HCT116 (cell line): Measurements from ENCODE around the gene ARIH2. TPM values are rescaled to one million over a fixed set of nuclear protein-coding genes. Genes with fewer than 3 reads are reported as not detected.

ENCODE experiments used
- ATAC-seq: fragments of 200-7000 bp; cut with Tn5 transposase; 2 replicates; pipeline ENCODE4 v1.9.1; 2020; ENCODE audit warnings: mild to moderate bottlenecking, moderate library complexity
- BruUV-seq: library from RNA; stranded (reverse); fragments of 400-500 nt; replicated peaks from 2 replicates; lab custom pipeline; 2021; lab: Mats Ljungman, UMichigan
- CTCF ChIA-PET: fragments of 300-600 bp; sonication (Branson Sonifier 250); formaldehyde crosslinking; loops from one replicate; lab custom pipeline; 2021; ENCODE audit warnings: antibody characterized with exemption; lab: Charles Lee
- POLR2A ChIA-PET: fragments of 300-600, 350-600 bp; sonication (Branson Sonifier 250); formaldehyde crosslinking; loops from one replicate; lab custom pipeline; 2021; ENCODE audit warnings: antibody characterized with exemption; lab: Charles Lee
- RAD21 ChIA-PET, 2 experiments: fragments of 300-600 bp; sonication (Branson Sonifier 250); formaldehyde crosslinking; loops; one replicate each; lab custom pipeline; 2023; ENCODE audit warnings: low total read pairs in 2 of 2; ENCODE audit not compliant: uncharacterized antibody in 2 of 2, unreplicated experiment in 2 of 2, low non-redundant PET in 1 of 2; lab: Charles Lee
- DNase-seq: peaks from one replicate; pipeline ENCODE4 v3.0.0-alpha.2; 2010; ENCODE audit warnings: low read depth, low spot score
- H2AFZ ChIP-seq: fragments of 200-600 bp; shearing (Covaris generic), sonication (generic); 2 replicates; pipeline ENCODE4 v1.6.1; 2017; ENCODE audit warnings: low read depth, mixed run types, mixed read lengths, antibody characterized with exemption, low read length; ENCODE audit not compliant: poor library complexity, severe bottlenecking
- H3K27ac ChIP-seq: 2 replicates; pipeline ENCODE4 v1.5.1; 2012; ENCODE audit warnings: low read depth, low read length
- H3K27me3 ChIP-seq: fragments of 200-600 bp; sonication (generic); 2 replicates; pipeline ENCODE4 v1.6.1; 2016; ENCODE audit warnings: mixed run types, low read length, mixed read lengths; ENCODE audit not compliant: insufficient read depth
- H3K36me3 ChIP-seq, 2 experiments: fragments of 200-500 bp in 1 of 2; fragments of 200-600 bp in 1 of 2; sonication (Bioruptor generic) in 1 of 2; sonication (generic) in 1 of 2; 2 replicates each; pipeline versions ENCODE4 v1.5.1 to v1.6.1; 2014 to 2016; ENCODE audit warnings: low read length in 2 of 2, inconsistent platforms in 1 of 2, mixed read lengths in 1 of 2, mixed run types in 1 of 2; ENCODE audit not compliant: insufficient read depth in 2 of 2, control insufficient read depth in 1 of 2
- H3K4me1 ChIP-seq, 2 experiments: fragments of 200-600 bp in 1 of 2; sonication (generic) in 1 of 2; 2 replicates each; pipeline versions ENCODE4 v1.5.1 to v1.6.1; 2012 to 2017; ENCODE audit warnings: low read length in 2 of 2, inconsistent platforms in 1 of 2, mild to moderate bottlenecking in 1 of 2, mixed read lengths in 1 of 2, mixed run types in 1 of 2, moderate library complexity in 1 of 2; ENCODE audit not compliant: insufficient read depth in 2 of 2, control insufficient read depth in 1 of 2
- H3K4me2 ChIP-seq: fragments of 200-600 bp; sonication (generic); 2 replicates; pipeline ENCODE4 v1.6.1; 2017; ENCODE audit warnings: mixed run types, low read length, mixed read lengths
- H3K4me3 ChIP-seq, 2 experiments: fragments of 200-600 bp in 1 of 2; sonication (generic) in 1 of 2; replicated peaks in 1 of 2; 2 replicates each; pipeline ENCODE4 v1.5.1; 2011 to 2016; ENCODE audit warnings: low read length in 2 of 2, control low read depth in 1 of 2, low read depth in 1 of 2, mild to moderate bottlenecking in 1 of 2, mixed read lengths in 1 of 2, mixed run types in 1 of 2
- H3K79me2 ChIP-seq: fragments of 200-600 bp; sonication (generic); 2 replicates; pipeline ENCODE4 v1.6.1; 2017; ENCODE audit warnings: mild to moderate bottlenecking, mixed run types, low read length, moderate library complexity, mixed read lengths; ENCODE audit not compliant: insufficient read depth
- H3K9ac ChIP-seq: fragments of 200-600 bp; sonication (generic); 2 replicates; pipeline ENCODE4 v1.6.1; 2016; ENCODE audit warnings: low read length, mixed read lengths
- H3K9me2 ChIP-seq: fragments of 200-600 bp; sonication (generic), shearing (Covaris generic); 2 replicates; pipeline ENCODE4 v1.6.1; 2017; ENCODE audit warnings: mixed run types, mild to moderate bottlenecking, moderate library complexity; ENCODE audit not compliant: insufficient read depth
- H3K9me3 ChIP-seq, 2 experiments: fragments of 200-500 bp in 1 of 2; fragments of 200-600 bp in 1 of 2; sonication (Bioruptor generic) in 1 of 2; sonication (generic) in 1 of 2; 2 replicates each; pipeline ENCODE4 v1.6.1; 2014 to 2017; ENCODE audit warnings: low read length in 2 of 2, mixed read lengths in 2 of 2, inconsistent platforms in 1 of 2, low read depth in 1 of 2, mild to moderate bottlenecking in 1 of 2, mixed run types in 1 of 2, moderate library complexity in 1 of 2; ENCODE audit not compliant: control insufficient read depth in 1 of 2, insufficient read depth in 1 of 2
- H4K20me1 ChIP-seq: fragments of 200-600 bp; sonication (generic), shearing (Covaris generic); 2 replicates; pipeline ENCODE4 v1.6.1; 2017; ENCODE audit warnings: mixed run types, mild to moderate bottlenecking, moderate library complexity; ENCODE audit not compliant: insufficient read depth
- CEBPB ChIP-seq: IDR thresholded peaks from 2 replicates; pipeline ENCODE4 v1.6.1; 2012; ENCODE audit warnings: low read depth
- CTCF ChIP-seq, 3 experiments: fragments of 200-600 bp in 1 of 3; sonication (generic) in 1 of 3; IDR thresholded peaks in 2 of 3; conservative IDR thresholded peaks in 1 of 3; 2 replicates each; pipeline ENCODE4 v1.5.1; 2012 to 2017; ENCODE audit warnings: low read depth in 2 of 3, low read length in 2 of 3, antibody characterized with exemption in 1 of 3, borderline replicate concordance in 1 of 3, control low read depth in 1 of 3, mild to moderate bottlenecking in 1 of 3, mixed read lengths in 1 of 3, mixed run types in 1 of 3, moderate library complexity in 1 of 3; ENCODE audit not compliant: insufficient read depth in 1 of 3
- EGR1 ChIP-seq: IDR thresholded peaks from 2 replicates; pipeline ENCODE4 v1.6.1; 2012; ENCODE audit warnings: low read depth
- ELF1 ChIP-seq: IDR thresholded peaks from 2 replicates; pipeline ENCODE4 v1.6.1; 2012; ENCODE audit warnings: low read depth, borderline replicate concordance
- EZH2 ChIP-seq: fragments of 200-600 bp; sonication (generic); IDR thresholded peaks from 2 replicates; pipeline ENCODE4 v1.6.1; 2017; ENCODE audit warnings: antibody characterized with exemption, mixed run types
- EZH2phosphoT487 ChIP-seq: fragments of 200-600 bp; IDR thresholded peaks from 2 replicates; pipeline ENCODE4 v1.6.1; 2018; ENCODE audit warnings: antibody characterized with exemption, borderline replicate concordance
- POLR2A ChIP-seq: IDR thresholded peaks from 2 replicates; pipeline ENCODE4 v1.7.0; 2011; ENCODE audit warnings: borderline replicate concordance; ENCODE audit not compliant: insufficient read depth, insufficient read length; ENCODE audit errors: extremely low read depth
- REST ChIP-seq: IDR thresholded peaks from 2 replicates; pipeline ENCODE4 v1.6.1; 2012; ENCODE audit warnings: low read depth
- SIN3A ChIP-seq: IDR thresholded peaks from 2 replicates; pipeline ENCODE4 v1.6.1; 2012; ENCODE audit warnings: low read depth
- YY1 ChIP-seq: IDR thresholded peaks from 2 replicates; pipeline ENCODE4 v1.6.1; 2011; ENCODE audit warnings: low read length, low read depth, moderate library complexity, mild to moderate bottlenecking; ENCODE audit not compliant: insufficient replicate concordance; ENCODE audit errors: extremely low read depth
- intact Hi-C: fragments of 100-400 bp; cut with micrococcal nuclease; formaldehyde crosslinking; loops from 2 replicates; pipeline ENCODE4 v1.10.0; 2022
- total RNA-seq: library from RNA; stranded (reverse); gene quantifications from one replicate; pipeline ENCODE4 v1.2.1, GENCODE V29; 2021; ENCODE audit not compliant: unreplicated experiment

The ARIH2 gene
- total RNA-seq, 1 experiment from 2014 or later = 105 TPM

GRCh38 chr3:49013738-49014660 is 95.4 kb downstream of the ARIH2 start:
- H3K4me2 ChIP-seq = no peak overlapping the region
- DNase-seq (no peak), ATAC-seq (peak; percentile 52)
- H3K4me1 ChIP-seq = peaks cover 5 to 27% of the 10 kb centered on the region in 2 experiments; a peak in 3 of 4 replicates
- intact Hi-C loops = no loop called here
- ChIA-PET CTCF (interaction anchor here (0.9 to 2.2 kb wide), 2 partner anchors 16 to 26 kb away, joined by 3 to 15 read pairs; partner anchors contain the start of gene IMPDH2), POLR2A (no interaction called here), RAD21 (interaction anchor here in 1 of 2 experiments (0.6 kb wide), 1 partner anchor 26 kb away, joined by 3 read pairs; no protein-coding TSS in a partner anchor)
- TF ChIP-seq CTCF (IDR thresholded peaks at IDR 0.05 in 2 of 3, conservative IDR thresholded peaks at IDR 0.05 in 1 of 3; ENCODE audit: borderline replicate concordance in 1 of 3, insufficient read depth in 1 of 3, low read depth in 2 of 3, low read length in 2 of 3) (peak in 2 of 3 experiments; percentile 72 to 80; a peak in 4 of 6 replicates), CEBPB (no peak)
- H3K9me3 ChIP-seq = no peaks in the 10 kb centered on the region
- H3K27ac ChIP-seq = no peak overlapping the region
- peaks cover 19 to 39% of the 10 kb centered on the region in 2 experiments; a peak in 3 of 4 replicates for H3K36me3 ChIP-seq
- peaks cover 53% of the 10 kb centered on the region for H3K79me2 ChIP-seq
- H3K27me3 ChIP-seq = no peaks in the 10 kb centered on the region
- no peak overlapping the region for H2AFZ ChIP-seq
- no TSS peak for BruUV-seq
- no peak overlapping the region for H3K4me3 ChIP-seq
- H3K9ac ChIP-seq = no peak overlapping the region
- no peaks in the 10 kb centered on the region for H3K9me2 ChIP-seq
- H4K20me1 ChIP-seq = no peaks in the 10 kb centered on the region

GRCh38 chr3:49015072-49015471 is 96.4 kb downstream of the ARIH2 start:
- no TSS peak for BruUV-seq
- H3K36me3 ChIP-seq = peaks cover 19 to 36% of the 10 kb centered on the region in 2 experiments; a peak in 3 of 4 replicates
- H3K27me3 ChIP-seq = no peaks in the 10 kb centered on the region
- DNase-seq (no peak), ATAC-seq (no peak)
- no peak overlapping the region for H3K9ac ChIP-seq
- intact Hi-C loops = no loop called here
- H2AFZ ChIP-seq = no peak overlapping the region
- no peak overlapping the region for H3K4me3 ChIP-seq
- H3K27ac ChIP-seq = no peak overlapping the region
- H3K4me2 ChIP-seq = no peak overlapping the region
- POLR2A ChIA-PET = interaction anchor here (4.1 kb wide), 1 partner anchor 7 kb away, joined by 39 read pairs; the partner anchor contains the start of gene WDR6
- H3K4me1 ChIP-seq = peaks cover 14 to 38% of the 10 kb centered on the region in 2 experiments
- RAD21 ChIA-PET = no interaction called here
- no peaks in the 10 kb centered on the region for H3K9me2 ChIP-seq
- no peaks in the 10 kb centered on the region for H3K9me3 ChIP-seq
- CTCF ChIA-PET = no interaction called here
- H3K79me2 ChIP-seq = peaks cover 50% of the 10 kb centered on the region
- H4K20me1 ChIP-seq = no peaks in the 10 kb centered on the region
- TF ChIP-seq EZH2 (no peak), EZH2phosphoT487 (no peak), POLR2A (no peak), EGR1 (no peak), CEBPB (no peak), YY1 (no peak), REST (no peak), ELF1 (no peak), SIN3A (no peak)
